ENCODE results near the gene C15orf61.

Gene C15orf61

GRCh38 chr15:67521029-67521782, at the start of gene C15orf61:
TSS of gene C15orf61 (plus strand) at chr15:67521131. CDS start at chr15:67521249, 118 bp downstream.
- TF ChIP-seq GATA2 (IDR thresholded peaks at IDR 0.05; ENCODE audit: low read depth, low read length) = no peak
- no peak for TF ChIP-seq GATA3 (IDR thresholded peaks at IDR 0.05; ENCODE audit: low read depth, low read length)

GRCh38 chr15:67472957-67473356, 48.0 kb upstream of the C15orf61 start:
- TF ChIP-seq GATA2 (IDR thresholded peaks at IDR 0.05; ENCODE audit: low read depth, low read length) (no peak), GATA3 (IDR thresholded peaks at IDR 0.05; ENCODE audit: low read depth, low read length) (no peak)

- peak; percentile 31; the same call in 1 of the 2 replicates for TF ChIP-seq GATA2 (IDR thresholded peaks at IDR 0.05; ENCODE audit: low read depth, low read length)
- 0 out of 2 replicates have a peak, but pooled peaks have one; percentile 38 for TF ChIP-seq GATA3 (IDR thresholded peaks at IDR 0.05; ENCODE audit: low read depth, low read length)
Measured at GRCh38 chr15:67474405-67475110, 46.4 kb upstream of the C15orf61 start.

GRCh38 chr15:67479781-67480505, 41.0 kb upstream of the C15orf61 start:
- TF ChIP-seq GATA2 (IDR thresholded peaks at IDR 0.05; ENCODE audit: low read depth, low read length) (no peak), GATA3 (IDR thresholded peaks at IDR 0.05; ENCODE audit: low read depth, low read length) (no peak)

- TF ChIP-seq GATA3 (IDR thresholded peaks at IDR 0.05; ENCODE audit: low read depth, low read length) (no peak), GATA2 (IDR thresholded peaks at IDR 0.05; ENCODE audit: low read depth, low read length) (no peak)
Measured at GRCh38 chr15:67480741-67481140, 40.2 kb upstream of the C15orf61 start.

GRCh38 chr15:67481680-67482079, 39.3 kb upstream of the C15orf61 start:
- TF ChIP-seq GATA3 (IDR thresholded peaks at IDR 0.05; ENCODE audit: low read depth, low read length) = no peak
- no peak for TF ChIP-seq GATA2 (IDR thresholded peaks at IDR 0.05; ENCODE audit: low read depth, low read length)

GRCh38 chr15:67495585-67495984, 25.3 kb upstream of the C15orf61 start:
- TF ChIP-seq GATA3 (IDR thresholded peaks at IDR 0.05; ENCODE audit: low read depth, low read length) (no peak), GATA2 (IDR thresholded peaks at IDR 0.05; ENCODE audit: low read depth, low read length) (no peak)

- TF ChIP-seq GATA2 (IDR thresholded peaks at IDR 0.05; ENCODE audit: low read depth, low read length) (no peak), GATA3 (IDR thresholded peaks at IDR 0.05; ENCODE audit: low read depth, low read length) (no peak)
Measured at GRCh38 chr15:67501177-67501835, 19.6 kb upstream of the C15orf61 start.

- no peak for TF ChIP-seq GATA3 (IDR thresholded peaks at IDR 0.05; ENCODE audit: low read depth, low read length)
- no peak for TF ChIP-seq GATA2 (IDR thresholded peaks at IDR 0.05; ENCODE audit: low read depth, low read length)
Measured at GRCh38 chr15:67501836-67502461, 19.0 kb upstream of the C15orf61 start.

GRCh38 chr15:67504056-67504455, 16.9 kb upstream of the C15orf61 start:
- no peak for TF ChIP-seq GATA2 (IDR thresholded peaks at IDR 0.05; ENCODE audit: low read depth, low read length)
- no peak for TF ChIP-seq GATA3 (IDR thresholded peaks at IDR 0.05; ENCODE audit: low read depth, low read length)

- TF ChIP-seq GATA3 (IDR thresholded peaks at IDR 0.05; ENCODE audit: low read depth, low read length) (no peak), GATA2 (IDR thresholded peaks at IDR 0.05; ENCODE audit: low read depth, low read length) (no peak)
Measured at GRCh38 chr15:67504796-67505195, 16.1 kb upstream of the C15orf61 start.

GRCh38 chr15:67505675-67506572, 15.0 kb upstream of the C15orf61 start:
- TF ChIP-seq GATA2 (IDR thresholded peaks at IDR 0.05; ENCODE audit: low read depth, low read length) = no peak
- TF ChIP-seq GATA3 (IDR thresholded peaks at IDR 0.05; ENCODE audit: low read depth, low read length) = no peak
